GM21390 (cell line): ENCODE data around the gene HDGFL2.

ENCODE experiments used
- ATAC-seq: cut with Tn5 transposase; IDR thresholded peaks from one replicate; pipeline ENCODE4 v1.9.1; 2021; ENCODE audit not compliant: unreplicated experiment

HDGFL2 gene

DNA sequence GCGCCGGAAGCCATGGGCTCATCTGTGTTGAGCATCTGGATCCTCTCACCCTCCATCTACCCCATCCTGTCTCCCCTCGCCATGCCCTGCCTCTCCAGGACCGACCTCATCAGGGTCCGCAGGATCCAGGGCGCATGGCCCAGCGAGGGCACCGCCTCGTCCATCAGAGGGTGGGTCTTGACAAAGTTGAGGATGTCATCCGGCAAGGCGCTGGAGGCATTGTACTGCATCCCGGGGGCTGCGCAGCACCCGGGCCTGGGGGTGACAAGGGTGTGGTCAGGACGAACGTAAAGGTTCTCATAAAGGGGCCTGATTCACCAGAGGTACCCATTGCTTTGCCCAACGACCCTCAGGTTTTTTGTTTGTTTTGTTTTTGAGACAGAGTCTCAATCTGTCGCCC lies 77.9 kb downstream of the HDGFL2 start:
- ATAC-seq: no peak

- ATAC-seq: no peak
Observed at GRCh38 chr19:4550479-4551050, 78.5 kb downstream of the HDGFL2 start.
